H1 (cell line): ENCODE measurements around the gene LYL1. TPM values are rescaled to one million over a fixed set of nuclear protein-coding genes. Genes with fewer than 3 reads are reported as not detected.

Source experiments
- EZH2 ChIP-seq: fragments of 200-600 bp; sonication (generic); IDR thresholded peaks from 2 replicates; pipeline ENCODE4 v1.7.1; 2012; ENCODE audit warnings: low read depth, mild to moderate bottlenecking, moderate library complexity, low read length, inconsistent platforms; ENCODE audit not compliant: severe bottlenecking
- POLR2A ChIP-seq, 2 experiments: IDR thresholded peaks; 1 replicate in 1 of 2; 2 replicates in 1 of 2; pipeline ENCODE4 v1.6.1; 2011; ENCODE audit warnings: low read depth in 2 of 2, low read length in 2 of 2, mild to moderate bottlenecking in 2 of 2; ENCODE audit errors: control extremely low read depth in 1 of 2
- polyA plus RNA-seq, 7 experiments: library from polyadenylated mRNA; depleted of rRNA in 3 of 7; stranded (reverse) in 5 of 7; unstranded in 2 of 7; fragments of >200 nt in 5 of 7; fragments of 200-250 nt in 2 of 7; gene quantifications; 1 replicate in 5 of 7; 2 replicates in 1 of 7; 4 replicates in 1 of 7; pipeline versions ENCODE4 v1.2.1 to v1.2.3, GENCODE V29; 2011 to 2013; ENCODE audit warnings: missing spikeins in 2 of 7, mixed read lengths in 2 of 7
- total RNA-seq: library from RNA; stranded (reverse); fragmentation: NEBNext Ultra II Directional; extraction: Animal tissue kit (Norgen Biotek cat#: 25700); gene quantifications from 2 replicates; pipeline ENCODE4 v1.2.1, GENCODE V29; 2021

The LYL1 gene
- total and polyA plus RNA-seq, 2 of the 8 experiments (the other 6 are each of a cell fraction or from before 2014, with no cell fraction given) = 0.58 to 0.76 TPM

DNA sequence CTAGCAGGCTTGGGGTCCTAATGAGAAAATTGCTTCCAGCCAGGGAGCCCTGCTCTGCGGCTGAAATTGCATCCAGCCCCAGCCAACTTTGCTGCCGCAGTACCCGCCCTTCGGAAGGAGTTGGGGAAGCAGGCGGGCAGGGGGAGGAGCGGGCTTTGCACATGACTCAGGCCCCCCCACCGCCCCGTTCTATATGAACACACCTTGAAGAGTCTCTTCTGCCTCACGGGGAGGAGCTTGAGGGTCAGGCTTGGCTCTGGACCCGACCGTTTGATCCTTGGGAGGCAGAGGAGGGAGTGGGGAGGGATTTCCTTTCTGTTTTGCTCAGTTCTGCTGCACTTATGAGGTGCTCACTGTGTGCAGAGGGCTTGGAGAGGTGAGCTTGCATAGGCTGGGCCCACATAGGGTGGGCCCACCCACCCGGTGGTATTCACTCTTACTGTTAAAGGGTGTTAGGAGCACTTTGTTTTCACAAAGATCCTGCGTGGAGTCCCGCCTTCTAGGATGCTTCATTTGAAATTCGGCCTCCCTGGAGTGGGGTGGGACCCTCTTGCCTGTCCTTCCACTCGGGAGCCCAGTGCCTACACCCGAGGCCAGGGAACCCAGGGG is 46.5 kb downstream of the LYL1 start (continued):
- TF ChIP-seq POLR2A (IDR thresholded peaks at IDR 0.05; ENCODE audit: control extremely low read depth in 1 of 2, low read depth in 2 of 2, low read length in 2 of 2) (no peak), EZH2 (peak; percentile 39)
